Calu3 (cell line): ENCODE data around the gene UIMC1. TPM values are rescaled to one million over a fixed set of nuclear protein-coding genes. Genes with fewer than 3 reads are reported as not detected.

Experiments
- BruUV-seq: library from RNA; stranded (reverse); fragments of 400-500 nt; replicated peaks from 2 replicates; lab custom pipeline; 2021; lab: Mats Ljungman, UMichigan
- CTCF ChIA-PET: fragments of 300-600 bp; sonication (Branson Sonifier 250); formaldehyde crosslinking; loops from one replicate; lab custom pipeline; 2022; ENCODE audit warnings: antibody characterized with exemption; lab: Charles Lee
- DNase-seq: peaks from one replicate; pipeline ENCODE4 v3.0.0; 2022
- H3K27ac Mint-ChIP-seq: one replicate; pipeline ENCODE4 v1.8.0; 2022; ENCODE audit warnings: mixed read lengths; ENCODE audit not compliant: unreplicated experiment
- H3K27me3 Mint-ChIP-seq: one replicate; pipeline ENCODE4 v1.8.0; 2022; ENCODE audit warnings: mixed read lengths; ENCODE audit not compliant: unreplicated experiment
- H3K36me3 Mint-ChIP-seq: one replicate; pipeline ENCODE4 v1.8.0; 2022; ENCODE audit warnings: mild to moderate bottlenecking, moderate library complexity, mixed read lengths; ENCODE audit not compliant: insufficient read depth, unreplicated experiment
- H3K4me1 Mint-ChIP-seq: one replicate; pipeline ENCODE4 v1.8.0; 2022; ENCODE audit warnings: mild to moderate bottlenecking, low read depth, mixed read lengths; ENCODE audit not compliant: unreplicated experiment
- H3K4me3 Mint-ChIP-seq: one replicate; pipeline ENCODE4 v1.8.0; 2022; ENCODE audit warnings: mild to moderate bottlenecking, low read depth, moderate library complexity, mixed read lengths; ENCODE audit not compliant: unreplicated experiment
- H3K9me3 Mint-ChIP-seq: one replicate; pipeline ENCODE4 v1.8.0; 2022; ENCODE audit warnings: low read depth, mixed read lengths; ENCODE audit not compliant: unreplicated experiment
- CTCF ChIP-seq: fragments of 200-600 bp; IDR thresholded peaks from one replicate; pipeline ENCODE4 v1.8.0; 2022; ENCODE audit warnings: antibody characterized with exemption; ENCODE audit not compliant: unreplicated experiment
- intact Hi-C: fragments of 100-400 bp; cut with micrococcal nuclease; formaldehyde crosslinking; loops from one replicate; pipeline ENCODE4 v1.10.0; 2022; ENCODE audit not compliant: unreplicated experiment
- total RNA-seq: library from RNA; stranded (reverse); gene quantifications from 2 replicates; pipeline ENCODE4 v1.2.3, GENCODE V29; 2022

The UIMC1 gene
- total RNA-seq, 1 experiment from 2014 or later: 51.3 TPM

DNA sequence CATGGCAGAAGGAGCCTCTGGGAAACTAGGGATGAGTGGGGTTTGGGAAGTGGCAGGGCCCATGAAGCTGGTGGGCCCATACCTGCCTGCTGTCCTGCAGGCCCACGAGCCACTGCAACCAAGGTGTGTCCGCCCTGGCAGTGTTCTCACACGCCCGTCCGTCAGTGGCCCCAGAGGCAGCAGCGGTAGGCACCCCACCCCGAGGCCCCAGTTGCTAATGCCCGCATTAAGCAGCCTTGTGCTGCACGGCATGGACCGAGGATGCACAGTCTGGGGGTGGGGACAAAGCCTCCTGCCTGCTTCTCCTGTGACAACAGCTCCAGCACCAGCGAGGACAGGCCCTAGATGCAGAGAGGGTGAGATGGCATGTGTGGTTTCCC lies 148.7 kb downstream of the UIMC1 start:
- H3K36me3 Mint-ChIP-seq: no peaks in the 10 kb centered on the region
- peaks cover 17% of the 10 kb centered on the region for H3K27me3 Mint-ChIP-seq
- intact Hi-C loops: no loop called here
- H3K4me3 Mint-ChIP-seq: no peak overlapping the region
- no TSS peak for BruUV-seq
- TF ChIP-seq CTCF: no peak
- CTCF ChIA-PET: interaction anchor here (0.5 kb wide), 1 partner anchor 9 kb away, joined by 3 read pairs; no protein-coding TSS in a partner anchor
- no peak for DNase-seq
- no peaks in the 10 kb centered on the region for H3K9me3 Mint-ChIP-seq
- no peaks in the 10 kb centered on the region for H3K4me1 Mint-ChIP-seq
- H3K27ac Mint-ChIP-seq: no peak overlapping the region

DNA sequence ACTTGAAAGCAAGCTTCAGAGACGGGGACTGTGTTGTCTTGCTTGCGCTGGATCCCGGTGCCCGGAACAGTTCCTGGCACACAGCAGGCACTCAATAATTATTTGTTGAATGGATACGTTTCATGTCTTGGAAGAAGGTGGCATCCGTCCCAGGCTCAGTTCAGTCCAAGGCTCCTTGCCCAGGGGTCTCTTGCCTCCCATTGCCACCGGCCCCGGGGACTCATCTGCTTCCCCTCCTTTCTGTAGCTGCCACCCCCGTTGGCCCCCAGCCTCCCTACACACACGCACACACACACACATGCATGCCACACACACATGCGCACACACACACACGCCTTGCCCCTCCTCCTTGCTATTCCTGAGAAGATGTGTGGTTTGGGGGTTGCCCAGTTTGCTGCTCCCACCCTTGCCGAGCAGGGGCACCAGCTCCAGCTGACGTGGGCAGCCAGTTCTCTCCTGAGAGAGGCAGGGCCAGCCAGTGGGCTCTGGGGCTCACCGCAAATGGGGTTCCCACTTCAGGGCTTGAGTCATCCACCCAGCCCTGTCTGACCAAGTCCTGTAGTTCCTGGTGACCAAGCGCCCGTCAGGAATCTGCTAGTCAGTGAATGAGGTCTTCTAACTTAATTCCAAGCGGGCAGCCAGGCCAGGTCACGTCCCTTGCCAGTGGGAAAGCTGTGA lies 149.2 kb downstream of the UIMC1 start:
- BruUV-seq: no TSS peak
- no peaks in the 10 kb centered on the region for H3K4me1 Mint-ChIP-seq
- TF ChIP-seq CTCF: no peak
- H3K27me3 Mint-ChIP-seq: peaks cover 17% of the 10 kb centered on the region
- H3K4me3 Mint-ChIP-seq: no peak overlapping the region
- no peaks in the 10 kb centered on the region for H3K36me3 Mint-ChIP-seq
- intact Hi-C loops: no loop called here
- CTCF ChIA-PET: no interaction called here
- no peaks in the 10 kb centered on the region for H3K9me3 Mint-ChIP-seq
- no peak overlapping the region for H3K27ac Mint-ChIP-seq
- DNase-seq: no peak

DNA sequence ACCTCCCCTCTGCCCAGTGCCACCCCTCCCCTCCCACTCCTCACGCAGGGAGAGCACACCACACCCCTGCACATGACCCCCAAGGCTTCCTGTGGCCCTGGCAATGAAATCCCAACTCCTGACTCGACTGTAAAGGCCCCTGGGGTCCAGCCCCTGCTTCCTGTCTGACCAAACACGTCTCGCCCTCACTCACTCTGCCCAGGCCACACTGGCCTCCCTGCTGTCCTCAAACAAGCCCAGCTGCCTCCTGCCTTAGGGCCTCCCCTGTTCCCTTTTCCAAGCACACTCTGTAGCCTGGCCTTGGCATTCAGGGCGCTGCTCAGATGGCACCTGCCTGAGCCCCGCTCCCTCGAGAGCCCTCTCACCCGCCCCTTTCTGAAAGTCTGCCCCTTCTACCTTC lies 149.8 kb downstream of the UIMC1 start:
- intact Hi-C loops: no loop called here
- TF ChIP-seq CTCF: no peak
- no peaks in the 10 kb centered on the region for H3K9me3 Mint-ChIP-seq
- no TSS peak for BruUV-seq
- CTCF ChIA-PET: no interaction called here
- peaks cover 17% of the 10 kb centered on the region for H3K27me3 Mint-ChIP-seq
- no peak overlapping the region for H3K4me3 Mint-ChIP-seq
- no peak for DNase-seq
- H3K4me1 Mint-ChIP-seq: no peaks in the 10 kb centered on the region
- no peaks in the 10 kb centered on the region for H3K36me3 Mint-ChIP-seq
- no peak overlapping the region for H3K27ac Mint-ChIP-seq

DNA sequence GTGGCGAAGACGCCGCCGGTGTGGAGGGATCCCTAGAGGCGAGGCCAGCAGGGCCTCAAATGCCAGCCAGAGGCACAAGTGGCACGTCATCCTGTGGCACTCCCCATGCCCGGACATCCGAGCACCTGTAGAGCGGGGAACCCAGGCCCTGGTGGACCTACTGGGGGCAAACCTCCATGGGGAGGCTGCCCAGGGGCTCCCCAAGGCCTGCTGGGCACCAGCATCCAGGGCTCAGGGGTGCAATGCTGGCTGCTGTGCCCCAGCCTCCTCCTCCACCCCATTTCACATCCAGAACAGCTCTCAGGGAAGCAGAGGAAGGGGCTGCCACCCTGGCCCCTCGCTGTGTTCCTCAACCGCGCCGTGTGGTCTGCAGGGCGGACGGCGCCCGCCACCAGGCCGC lies 151.0 kb downstream of the UIMC1 start:
- Mint-ChIP-seq H3K36me3 (no peaks in the 10 kb centered on the region), H3K4me1 (no peaks in the 10 kb centered on the region), H3K9me3 (no peaks in the 10 kb centered on the region), H3K27ac (no peak overlapping the region), H3K4me3 (no peak overlapping the region), H3K27me3 (peaks cover 17% of the 10 kb centered on the region)
- intact Hi-C loops: no loop called here
- CTCF ChIA-PET: no interaction called here
- TF ChIP-seq CTCF: no peak
- no TSS peak for BruUV-seq
- no peak for DNase-seq

Other genes starting within 250 kb of the UIMC1 start
- 19.5 and 20.2 TPM in 2 replicates for gene UNC5A, start 196.2 kb downstream of the UIMC1 start, total RNA-seq
- gene HK3, start 107.4 kb downstream of the UIMC1 start, total RNA-seq: 0.47 and 1.5 TPM in 2 replicates
- 29.4 and 31.2 TPM in 2 replicates for gene ZNF346, start 15.9 kb upstream of the UIMC1 start, total RNA-seq
- 275 and 291 TPM in 2 replicates for gene FGFR4, start 80.1 kb upstream of the UIMC1 start, total RNA-seq
- 61.4 and 65.3 TPM in 2 replicates for gene NSD1, start 127.0 kb upstream of the UIMC1 start, total RNA-seq